Neural progenitor cell (in vitro differentiated cells): ENCODE results near the gene LPP.

Source experiments
- CTCF ChIP-seq: fragments of 200-600 bp; sonication (generic); IDR thresholded peaks from 2 replicates; pipeline ENCODE4 v1.5.1; 2017; ENCODE audit warnings: antibody characterized with exemption, mild to moderate bottlenecking
- EZH2 ChIP-seq: fragments of 200-600 bp; sonication (generic); IDR thresholded peaks from 2 replicates; pipeline ENCODE4 v1.6.1; 2017; ENCODE audit warnings: antibody characterized with exemption, mild to moderate bottlenecking, moderate library complexity
- EZH2phosphoT487 ChIP-seq: fragments of 200-600 bp; sonication (generic); IDR thresholded peaks from 2 replicates; pipeline ENCODE4 v1.6.1; 2017; ENCODE audit warnings: antibody characterized with exemption

- TF ChIP-seq CTCF (no peak), EZH2 (no peak), EZH2phosphoT487 (no peak)
These were observed 44.0 kb downstream of the LPP start for GRCh38 chr3:188198001-188198400.
